Neural cell (in vitro differentiated cells): ENCODE results near the gene CCDC69. TPM values are rescaled to one million over a fixed set of nuclear protein-coding genes. Genes with fewer than 3 reads are reported as not detected.

ENCODE experiments used
- H2AFZ ChIP-seq: fragments of 200-600, 300-800 bp; sonication (generic), shearing (Covaris generic); 2 replicates; pipeline ENCODE4 v1.6.0; 2014; ENCODE audit warnings: low read depth, mild to moderate bottlenecking, antibody characterized with exemption, low read length, moderate library complexity
- H3F3A ChIP-seq: fragments of 200-600 bp; shearing (Covaris generic); 2 replicates; pipeline ENCODE4 v1.6.1; 2016; ENCODE audit warnings: mild to moderate bottlenecking, moderate library complexity, mixed read lengths, antibody characterized with exemption, low read length; ENCODE audit not compliant: insufficient read depth, poor library complexity, severe bottlenecking
- H3K27ac ChIP-seq: fragments of 200-600, 300-800 bp; sonication (generic), shearing (Covaris generic); 2 replicates; pipeline ENCODE4 v1.5.1; 2014; ENCODE audit warnings: mild to moderate bottlenecking, low read length, moderate library complexity
- H3K27me3 ChIP-seq: fragments of 300-800, 200-600 bp; sonication (generic), shearing (Covaris generic); 2 replicates; pipeline ENCODE4 v1.6.0; 2014; ENCODE audit warnings: mild to moderate bottlenecking, low read depth, low read length, moderate library complexity; ENCODE audit not compliant: insufficient read depth
- H3K36me3 ChIP-seq: fragments of 300-800, 200-600 bp; sonication (generic), shearing (Covaris generic); 2 replicates; pipeline ENCODE4 v1.5.1; 2014; ENCODE audit warnings: mild to moderate bottlenecking, antibody characterized with exemption, low read length, moderate library complexity; ENCODE audit not compliant: insufficient read depth
- H3K4me2 ChIP-seq: fragments of 300-800, 200-600 bp; sonication (generic), shearing (Covaris generic); 2 replicates; pipeline ENCODE4 v1.6.0; 2014; ENCODE audit warnings: mild to moderate bottlenecking, low read length
- H3K4me3 ChIP-seq: fragments of 300-800, 200-600 bp; sonication (generic), shearing (Covaris generic); 2 replicates; pipeline ENCODE4 v1.5.1; 2014; ENCODE audit warnings: mild to moderate bottlenecking, low read length, moderate library complexity
- H3K79me2 ChIP-seq: fragments of 200-600 bp; shearing (Covaris generic); replicated peaks from 2 replicates; pipeline ENCODE4 v1.6.0; 2014; ENCODE audit warnings: mild to moderate bottlenecking, low read length, moderate library complexity; ENCODE audit not compliant: insufficient read depth
- H3K9ac ChIP-seq: fragments of 300-800, 200-600 bp; sonication (generic), shearing (Covaris generic); 2 replicates; pipeline ENCODE4 v1.6.1; 2016; ENCODE audit warnings: mild to moderate bottlenecking, low read length, mixed read lengths
- H3K9me2 ChIP-seq: fragments of 200-600 bp; shearing (Covaris generic); 2 replicates; pipeline ENCODE4 v1.6.1; 2016; ENCODE audit warnings: mild to moderate bottlenecking, low read length, mixed read lengths; ENCODE audit not compliant: insufficient read depth
- H3K9me3 ChIP-seq: fragments of 200-600, 300-800 bp; sonication (generic), shearing (Covaris generic); 2 replicates; pipeline ENCODE4 v1.6.1; 2016; ENCODE audit warnings: mild to moderate bottlenecking, mixed run types, low read length, moderate library complexity, mixed read lengths
- H4K20me1 ChIP-seq: fragments of 200-600 bp; shearing (Covaris generic); 2 replicates; pipeline ENCODE4 v1.6.1; 2016; ENCODE audit warnings: mild to moderate bottlenecking, mixed run types; ENCODE audit not compliant: insufficient read depth
- EP300 ChIP-seq: fragments of 450-650 bp; conservative IDR thresholded peaks from 2 replicates; pipeline ENCODE4 v1.6.1; 2014; ENCODE audit warnings: antibody characterized with exemption, mild to moderate bottlenecking, moderate library complexity; ENCODE audit not compliant: poor library complexity, severe bottlenecking
- EZH2 ChIP-seq: fragments of 200-600, 300-800 bp; shearing (Covaris generic), sonication (generic); IDR thresholded peaks from 2 replicates; pipeline ENCODE4 v1.6.1; 2014; ENCODE audit warnings: antibody characterized with exemption, low read length, borderline replicate concordance, mild to moderate bottlenecking; ENCODE audit not compliant: insufficient read depth, poor library complexity, severe bottlenecking
- MXI1 ChIP-seq: fragments of 450-650 bp; conservative IDR thresholded peaks from 2 replicates; pipeline ENCODE4 v1.6.1; 2014; ENCODE audit warnings: antibody characterized with exemption, mild to moderate bottlenecking; ENCODE audit not compliant: poor library complexity, severe bottlenecking
- POLR2AphosphoS5 ChIP-seq: IDR thresholded peaks from 2 replicates; pipeline ENCODE4 v1.6.1; 2012
- RAD21 ChIP-seq: fragments of 450-650 bp; conservative IDR thresholded peaks from 2 replicates; pipeline ENCODE4 v1.6.1; 2014; ENCODE audit warnings: antibody characterized with exemption, mild to moderate bottlenecking, moderate library complexity
- SMC3 ChIP-seq: fragments of 450-650 bp; conservative IDR thresholded peaks from 2 replicates; pipeline ENCODE4 v1.6.1; 2014; ENCODE audit warnings: antibody characterized with exemption, mild to moderate bottlenecking, moderate library complexity; ENCODE audit not compliant: poor library complexity
- TAF1 ChIP-seq: IDR thresholded peaks from 2 replicates; pipeline ENCODE4 v1.6.1; 2012; ENCODE audit warnings: low read depth
- polyA plus RNA-seq: library from polyadenylated mRNA; depleted of rRNA; stranded (reverse); fragments of >200 nt; gene quantifications from 2 replicates; pipeline ENCODE4 v1.2.3, GENCODE V29; 2014
- TF ChIP-seq, protein P1 (sequence below): IDR thresholded peaks from 2 replicates; pipeline ENCODE4 v1.6.1; 2012; ENCODE audit warnings: borderline replicate concordance
- TF ChIP-seq, protein P2 (sequence below): fragments of 450-650 bp; IDR thresholded peaks from 2 replicates; pipeline ENCODE4 v1.5.1; 2014; ENCODE audit warnings: antibody characterized with exemption, mild to moderate bottlenecking, moderate library complexity; ENCODE audit not compliant: poor library complexity, severe bottlenecking

Gene CCDC69
- polyA plus RNA-seq, 1 donor from 2014 or later = not detected

DNA sequence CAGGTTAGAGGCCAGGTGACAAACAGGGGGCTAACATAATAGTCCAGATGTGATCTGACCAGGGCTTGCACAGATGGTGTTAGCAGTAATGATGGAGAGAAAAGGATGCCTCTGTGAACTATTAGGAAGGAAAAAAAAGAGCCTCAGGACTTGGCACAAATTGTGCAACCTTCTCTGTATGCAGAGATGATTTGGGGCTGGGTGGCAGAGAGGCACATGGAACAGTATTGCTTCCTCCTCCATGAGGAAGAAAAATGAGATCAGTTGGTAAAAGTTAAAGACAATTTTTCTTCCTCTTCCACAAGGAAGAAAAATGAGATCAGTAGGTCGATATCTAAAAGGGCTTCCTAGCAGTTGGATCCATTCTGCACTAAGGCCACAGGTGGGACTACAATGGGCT, 52.4 kb downstream of the CCDC69 start:
- TF ChIP-seq SMC3 (no peak), TAF1 (no peak), MXI1 (no peak), EP300 (no peak), RAD21 (no peak), POLR2AphosphoS5 (no peak), EZH2 (no peak)
- TF ChIP-seq, protein P1, sequence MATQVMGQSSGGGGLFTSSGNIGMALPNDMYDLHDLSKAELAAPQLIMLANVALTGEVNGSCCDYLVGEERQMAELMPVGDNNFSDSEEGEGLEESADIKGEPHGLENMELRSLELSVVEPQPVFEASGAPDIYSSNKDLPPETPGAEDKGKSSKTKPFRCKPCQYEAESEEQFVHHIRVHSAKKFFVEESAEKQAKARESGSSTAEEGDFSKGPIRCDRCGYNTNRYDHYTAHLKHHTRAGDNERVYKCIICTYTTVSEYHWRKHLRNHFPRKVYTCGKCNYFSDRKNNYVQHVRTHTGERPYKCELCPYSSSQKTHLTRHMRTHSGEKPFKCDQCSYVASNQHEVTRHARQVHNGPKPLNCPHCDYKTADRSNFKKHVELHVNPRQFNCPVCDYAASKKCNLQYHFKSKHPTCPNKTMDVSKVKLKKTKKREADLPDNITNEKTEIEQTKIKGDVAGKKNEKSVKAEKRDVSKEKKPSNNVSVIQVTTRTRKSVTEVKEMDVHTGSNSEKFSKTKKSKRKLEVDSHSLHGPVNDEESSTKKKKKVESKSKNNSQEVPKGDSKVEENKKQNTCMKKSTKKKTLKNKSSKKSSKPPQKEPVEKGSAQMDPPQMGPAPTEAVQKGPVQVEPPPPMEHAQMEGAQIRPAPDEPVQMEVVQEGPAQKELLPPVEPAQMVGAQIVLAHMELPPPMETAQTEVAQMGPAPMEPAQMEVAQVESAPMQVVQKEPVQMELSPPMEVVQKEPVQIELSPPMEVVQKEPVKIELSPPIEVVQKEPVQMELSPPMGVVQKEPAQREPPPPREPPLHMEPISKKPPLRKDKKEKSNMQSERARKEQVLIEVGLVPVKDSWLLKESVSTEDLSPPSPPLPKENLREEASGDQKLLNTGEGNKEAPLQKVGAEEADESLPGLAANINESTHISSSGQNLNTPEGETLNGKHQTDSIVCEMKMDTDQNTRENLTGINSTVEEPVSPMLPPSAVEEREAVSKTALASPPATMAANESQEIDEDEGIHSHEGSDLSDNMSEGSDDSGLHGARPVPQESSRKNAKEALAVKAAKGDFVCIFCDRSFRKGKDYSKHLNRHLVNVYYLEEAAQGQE = no peak
- TF ChIP-seq, protein P2, sequence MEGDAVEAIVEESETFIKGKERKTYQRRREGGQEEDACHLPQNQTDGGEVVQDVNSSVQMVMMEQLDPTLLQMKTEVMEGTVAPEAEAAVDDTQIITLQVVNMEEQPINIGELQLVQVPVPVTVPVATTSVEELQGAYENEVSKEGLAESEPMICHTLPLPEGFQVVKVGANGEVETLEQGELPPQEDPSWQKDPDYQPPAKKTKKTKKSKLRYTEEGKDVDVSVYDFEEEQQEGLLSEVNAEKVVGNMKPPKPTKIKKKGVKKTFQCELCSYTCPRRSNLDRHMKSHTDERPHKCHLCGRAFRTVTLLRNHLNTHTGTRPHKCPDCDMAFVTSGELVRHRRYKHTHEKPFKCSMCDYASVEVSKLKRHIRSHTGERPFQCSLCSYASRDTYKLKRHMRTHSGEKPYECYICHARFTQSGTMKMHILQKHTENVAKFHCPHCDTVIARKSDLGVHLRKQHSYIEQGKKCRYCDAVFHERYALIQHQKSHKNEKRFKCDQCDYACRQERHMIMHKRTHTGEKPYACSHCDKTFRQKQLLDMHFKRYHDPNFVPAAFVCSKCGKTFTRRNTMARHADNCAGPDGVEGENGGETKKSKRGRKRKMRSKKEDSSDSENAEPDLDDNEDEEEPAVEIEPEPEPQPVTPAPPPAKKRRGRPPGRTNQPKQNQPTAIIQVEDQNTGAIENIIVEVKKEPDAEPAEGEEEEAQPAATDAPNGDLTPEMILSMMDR = no peak

DNA sequence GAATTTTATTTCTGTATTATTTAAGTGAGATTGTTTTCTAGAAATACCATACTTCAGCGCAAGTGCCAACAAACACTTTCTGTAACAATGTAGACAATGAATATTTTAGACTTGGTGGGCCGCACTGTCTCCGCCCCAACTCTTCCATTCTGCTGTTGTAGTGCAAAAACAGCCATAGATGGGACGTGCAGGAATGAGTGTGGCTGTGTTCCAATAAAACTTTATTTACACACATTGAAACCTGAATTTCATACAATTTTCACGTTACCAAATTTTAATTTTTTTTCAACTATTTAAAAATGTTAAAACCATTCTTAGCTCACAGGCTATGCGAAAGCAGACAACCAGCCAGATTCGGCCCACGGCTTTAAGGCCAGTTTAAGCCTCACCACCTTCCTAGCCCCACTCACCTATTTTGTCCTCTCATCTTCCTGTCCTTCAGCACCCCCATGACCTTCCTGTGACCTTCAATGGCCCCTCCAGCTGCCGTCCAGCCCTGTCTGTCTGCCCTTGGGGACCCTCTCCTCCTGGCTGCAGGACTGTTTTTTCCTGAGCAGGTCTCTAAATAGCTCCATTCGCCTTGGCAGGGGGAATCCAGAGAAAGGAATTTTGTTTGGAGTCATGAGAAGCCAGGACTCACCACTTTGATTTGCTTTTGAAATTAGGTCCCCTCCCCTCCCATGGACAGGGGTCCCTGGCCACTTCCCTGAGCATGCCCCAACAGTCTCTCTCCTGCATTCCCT, 55.1 kb downstream of the CCDC69 start:
- no peak overlapping the region for H3K4me3 ChIP-seq
- no peak overlapping the region for H3K4me2 ChIP-seq
- no peaks in the 10 kb centered on the region for H3K36me3 ChIP-seq
- H3K9me2 ChIP-seq = no peaks in the 10 kb centered on the region
- H3K9ac ChIP-seq = no peak overlapping the region
- H3K79me2 ChIP-seq = no peaks in the 10 kb centered on the region
- no peaks in the 10 kb centered on the region for H3K27me3 ChIP-seq
- H4K20me1 ChIP-seq = no peaks in the 10 kb centered on the region
- no peak overlapping the region for H3K27ac ChIP-seq
- TF ChIP-seq TAF1 (no peak), SMC3 (no peak), POLR2AphosphoS5 (no peak), EZH2 (no peak), EP300 (no peak), RAD21 (no peak), MXI1 (no peak)
- TF ChIP-seq, protein P2 = no peak
- TF ChIP-seq, protein P1 = no peak
- H2AFZ ChIP-seq = no peak overlapping the region
- H3F3A ChIP-seq = no peaks in the 10 kb centered on the region
- no peaks in the 10 kb centered on the region for H3K9me3 ChIP-seq

More for the DNA sequence above, 52.4 kb downstream of the CCDC69 start:
- no peaks in the 10 kb centered on the region for H3K27me3 ChIP-seq
- H3K4me3 ChIP-seq = no peak overlapping the region
- no peaks in the 10 kb centered on the region for H3K79me2 ChIP-seq
- H2AFZ ChIP-seq = no peak overlapping the region
- no peak overlapping the region for H3K27ac ChIP-seq
- H3K9me3 ChIP-seq = no peaks in the 10 kb centered on the region
- H3K9me2 ChIP-seq = no peaks in the 10 kb centered on the region
- H3K9ac ChIP-seq = no peak overlapping the region
- no peaks in the 10 kb centered on the region for H4K20me1 ChIP-seq
- H3K36me3 ChIP-seq = no peaks in the 10 kb centered on the region
- H3K4me2 ChIP-seq = no peak overlapping the region
- no peaks in the 10 kb centered on the region for H3F3A ChIP-seq
